GM21737 (cell line): ENCODE results near the gene SEMA3G.

Experiments
- ATAC-seq: cut with Tn5 transposase; IDR thresholded peaks from one replicate; pipeline ENCODE4 v1.9.1; 2021; ENCODE audit warnings: mild to moderate bottlenecking, moderate library complexity; ENCODE audit not compliant: unreplicated experiment

The SEMA3G gene

GRCh38 chr3:52454938-52455282, 10.0 kb upstream of the SEMA3G start:
- ATAC-seq = no peak

GRCh38 chr3:52454250-52454937, 9.5 kb upstream of the SEMA3G start:
- ATAC-seq = no peak

- ATAC-seq = no peak
Observed at GRCh38 chr3:52453496-52454249, 8.8 kb upstream of the SEMA3G start, which contains the start of gene TNNC1. Gene TNNC1, minus strand, starts transcription at chr3:52454041. Its CDS starts 26 bp downstream, at chr3:52454015.

GRCh38 chr3:52452570-52453221, 7.8 kb upstream of the SEMA3G start:
- ATAC-seq = no peak

- ATAC-seq = no peak
Observed at GRCh38 chr3:52452126-52452525, 7.2 kb upstream of the SEMA3G start.

- no peak for ATAC-seq
Observed at GRCh38 chr3:52451237-52452083, 6.6 kb upstream of the SEMA3G start.

GRCh38 chr3:52450489-52451236, 5.8 kb upstream of the SEMA3G start:
- no peak for ATAC-seq

- no peak for ATAC-seq
Observed at GRCh38 chr3:52447512-52448355, 2.8 kb upstream of the SEMA3G start.

GRCh38 chr3:52446631-52447511, 2.0 kb upstream of the SEMA3G start:
- ATAC-seq = no peak

- ATAC-seq = no peak
Observed at GRCh38 chr3:52446042-52446441, 1.1 kb upstream of the SEMA3G start.

GRCh38 chr3:52443791-52444687, 864 bp downstream of the SEMA3G start:
- no peak for ATAC-seq

- no peak for ATAC-seq
Observed at GRCh38 chr3:52443268-52443610, 1.7 kb downstream of the SEMA3G start.

GRCh38 chr3:52442409-52443267, 2.3 kb downstream of the SEMA3G start:
- ATAC-seq = no peak

- no peak for ATAC-seq
Observed at GRCh38 chr3:52441772-52442332, 3.1 kb downstream of the SEMA3G start.

- no peak for ATAC-seq
Observed at GRCh38 chr3:52441091-52441771, 3.7 kb downstream of the SEMA3G start.

- ATAC-seq = no peak
Observed at GRCh38 chr3:52440671-52441070, 4.2 kb downstream of the SEMA3G start.
